ENCODE measurements around the gene MIDN.

MIDN gene

GRCh38 chr19:1259876-1260748 lies 11.7 kb downstream of the MIDN start:
- peak; percentile 72 for DNase-seq
- no peaks in the 10 kb centered on the region for H3K9me3 Mint-ChIP-seq
- peaks cover 61% of the 10 kb centered on the region for H3K4me1 Mint-ChIP-seq
- H3K36me3 Mint-ChIP-seq = peaks cover 22% of the 10 kb centered on the region
- H3K27ac Mint-ChIP-seq = peak overlapping the region; percentile 98
- CTCF ChIA-PET = no interaction called here
- no peaks in the 10 kb centered on the region for H3K27me3 Mint-ChIP-seq
- H3K4me3 Mint-ChIP-seq = peak overlapping the region; percentile 94

- no peaks in the 10 kb centered on the region for H3K27me3 Mint-ChIP-seq
- peaks cover 21% of the 10 kb centered on the region for H3K36me3 Mint-ChIP-seq
- H3K9me3 Mint-ChIP-seq = no peaks in the 10 kb centered on the region
- H3K27ac Mint-ChIP-seq = peak overlapping the region; percentile 98
- peaks cover 65% of the 10 kb centered on the region for H3K4me1 Mint-ChIP-seq
- DNase-seq = peak; percentile 97
- CTCF ChIA-PET = interaction anchor here (2.7 kb wide), 1 partner anchor 17 kb away, joined by 18 read pairs; no protein-coding TSS in a partner anchor
- H3K4me3 Mint-ChIP-seq = peak overlapping the region; percentile 94
Measured at GRCh38 chr19:1260749-1261537, 12.6 kb downstream of the MIDN start.

GRCh38 chr19:1261538-1261797 lies 13.1 kb downstream of the MIDN start:
- Mint-ChIP-seq H3K36me3 (peaks cover 18% of the 10 kb centered on the region), H3K9me3 (no peaks in the 10 kb centered on the region), H3K4me1 (peaks cover 67% of the 10 kb centered on the region), H3K4me3 (peak overlapping the region; percentile 94), H3K27ac (peak overlapping the region; percentile 95), H3K27me3 (no peaks in the 10 kb centered on the region)
- peak; percentile 54 for DNase-seq
- CTCF ChIA-PET = interaction anchor here (2.7 kb wide), 1 partner anchor 17 kb away, joined by 18 read pairs; no protein-coding TSS in a partner anchor

GRCh38 chr19:1261798-1262622 lies 13.6 kb downstream of the MIDN start:
- Mint-ChIP-seq H3K9me3 (no peaks in the 10 kb centered on the region), H3K4me3 (peak overlapping the region; percentile 94), H3K4me1 (peaks cover 67% of the 10 kb centered on the region), H3K36me3 (peaks cover 18% of the 10 kb centered on the region), H3K27ac (peak overlapping the region; percentile 95), H3K27me3 (peaks cover under 1% of the 10 kb centered on the region)
- DNase-seq = no peak
- CTCF ChIA-PET = interaction anchor here (2.7 kb wide), 1 partner anchor 18 kb away, joined by 18 read pairs; no protein-coding TSS in a partner anchor

GRCh38 chr19:1262623-1263123 lies 14.3 kb downstream of the MIDN start:
- Mint-ChIP-seq H3K27ac (no peak overlapping the region), H3K4me1 (peaks cover 69% of the 10 kb centered on the region), H3K9me3 (no peaks in the 10 kb centered on the region), H3K4me3 (peak overlapping the region; percentile 40), H3K27me3 (peaks cover 7% of the 10 kb centered on the region), H3K36me3 (peaks cover 13% of the 10 kb centered on the region)
- DNase-seq = no peak
- CTCF ChIA-PET = interaction anchor here (2.7 kb wide), 1 partner anchor 19 kb away, joined by 18 read pairs; no protein-coding TSS in a partner anchor

GRCh38 chr19:1263188-1263587 lies 14.8 kb downstream of the MIDN start:
- peaks cover 9% of the 10 kb centered on the region for H3K27me3 Mint-ChIP-seq
- peaks cover 10% of the 10 kb centered on the region for H3K36me3 Mint-ChIP-seq
- no peaks in the 10 kb centered on the region for H3K9me3 Mint-ChIP-seq
- peak overlapping the region; percentile 58 for H3K27ac Mint-ChIP-seq
- CTCF ChIA-PET = interaction anchor here (2.7 kb wide), 1 partner anchor 19 kb away, joined by 18 read pairs; no protein-coding TSS in a partner anchor
- H3K4me1 Mint-ChIP-seq = peaks cover 67% of the 10 kb centered on the region
- H3K4me3 Mint-ChIP-seq = peak overlapping the region; percentile 50
- DNase-seq = no peak

GRCh38 chr19:1264801-1265614 lies 16.6 kb downstream of the MIDN start:
- Mint-ChIP-seq H3K27me3 (peaks cover 9% of the 10 kb centered on the region), H3K9me3 (no peaks in the 10 kb centered on the region), H3K27ac (peak overlapping the region; percentile 52), H3K36me3 (peaks cover 5% of the 10 kb centered on the region), H3K4me1 (peaks cover 61% of the 10 kb centered on the region), H3K4me3 (peak overlapping the region; percentile 52)
- CTCF ChIA-PET = interaction anchor here (1.4 to 6.5 kb wide), 2 partner anchors 14 to 21 kb away, joined by 3 to 295 read pairs; partner anchors contain the start of gene ATP5F1D
- no peak for DNase-seq

GRCh38 chr19:1265615-1266128 lies 17.3 kb downstream of the MIDN start:
- peaks cover 9% of the 10 kb centered on the region for H3K27me3 Mint-ChIP-seq
- H3K4me1 Mint-ChIP-seq = peaks cover 67% of the 10 kb centered on the region
- DNase-seq = peak; percentile 61
- H3K27ac Mint-ChIP-seq = peak overlapping the region; percentile 45
- no peaks in the 10 kb centered on the region for H3K9me3 Mint-ChIP-seq
- peak overlapping the region; percentile 62 for H3K4me3 Mint-ChIP-seq
- H3K36me3 Mint-ChIP-seq = peaks cover 12% of the 10 kb centered on the region
- CTCF ChIA-PET = interaction anchor here (1.4 to 6.5 kb wide), 4 partner anchors 9 to 22 kb away, joined by 3 to 295 read pairs (median 18); partner anchors contain the start of gene ATP5F1D

GRCh38 chr19:1266129-1266915 lies 17.9 kb downstream of the MIDN start:
- Mint-ChIP-seq H3K4me1 (peaks cover 72% of the 10 kb centered on the region), H3K4me3 (peak overlapping the region; percentile 62), H3K36me3 (peaks cover 18% of the 10 kb centered on the region), H3K27ac (peak overlapping the region; percentile 45), H3K9me3 (no peaks in the 10 kb centered on the region), H3K27me3 (peaks cover 9% of the 10 kb centered on the region)
- CTCF ChIA-PET = interaction anchor here (0.8 to 6.5 kb wide), 11 partner anchors 9 to 282 kb away, joined by 3 to 295 read pairs (median 3); partner anchors contain the start of genes ATP5F1D, CBARP, CNN2 and WDR18
- peak; percentile 90 for DNase-seq

- CTCF ChIA-PET = interaction anchor here (0.8 to 6.5 kb wide), 10 partner anchors 10 to 283 kb away, joined by 3 to 295 read pairs (median 3); partner anchors contain the start of genes ATP5F1D, CBARP, CNN2 and WDR18
- peaks cover 72% of the 10 kb centered on the region for H3K4me1 Mint-ChIP-seq
- peak; percentile 75 for DNase-seq
- peak overlapping the region; percentile 53 for H3K4me3 Mint-ChIP-seq
- peaks cover 9% of the 10 kb centered on the region for H3K27me3 Mint-ChIP-seq
- peaks cover 24% of the 10 kb centered on the region for H3K36me3 Mint-ChIP-seq
- H3K27ac Mint-ChIP-seq = no peak overlapping the region
- H3K9me3 Mint-ChIP-seq = no peaks in the 10 kb centered on the region
Measured at GRCh38 chr19:1266916-1267476, 18.6 kb downstream of the MIDN start.

- peaks cover 73% of the 10 kb centered on the region for H3K4me1 Mint-ChIP-seq
- H3K4me3 Mint-ChIP-seq = peak overlapping the region; percentile 53
- peaks cover 9% of the 10 kb centered on the region for H3K27me3 Mint-ChIP-seq
- H3K27ac Mint-ChIP-seq = no peak overlapping the region
- H3K9me3 Mint-ChIP-seq = no peaks in the 10 kb centered on the region
- peaks cover 28% of the 10 kb centered on the region for H3K36me3 Mint-ChIP-seq
- DNase-seq = peak; percentile 42
- CTCF ChIA-PET = interaction anchor here (1.3 to 6.5 kb wide), 4 partner anchors 11 to 241 kb away, joined by 3 to 295 read pairs (median 18); partner anchors contain the start of genes ATP5F1D and CNN2
Measured at GRCh38 chr19:1267477-1268225, 19.3 kb downstream of the MIDN start.
